SK-N-SH treated with all-trans-retinoic acid at 6 μM for 48 hours (cell line): Measurements from ENCODE around the gene EEFSEC.

Experiments
- ATAC-seq: fragments of 200-7000 bp; cut with Tn5 transposase; 3 replicates; pipeline ENCODE4 v1.9.1; 2020; ENCODE audit warnings: mild to moderate bottlenecking, moderate library complexity
- ARNTL ChIP-seq: fragments of 450-650 bp; formaldehyde crosslinking; IDR thresholded peaks from 2 replicates; pipeline ENCODE4 v1.5.0; 2020; ENCODE audit warnings: low read depth, mild to moderate bottlenecking, moderate library complexity, borderline replicate concordance
- BACH2 ChIP-seq: fragments of 250-450 bp; sonication (Bioruptor Pico); IDR thresholded peaks from 2 replicates; pipeline ENCODE4 v1.9.0; 2021; ENCODE audit warnings: mild to moderate bottlenecking, borderline replicate concordance
- CREB5 ChIP-seq: fragments of 250-450 bp; sonication (Bioruptor Pico); IDR thresholded peaks from 2 replicates; pipeline ENCODE4 v1.5.1; 2020; ENCODE audit warnings: low read depth, mild to moderate bottlenecking, moderate library complexity
- ESRRG ChIP-seq: fragments of 250-450 bp; sonication (Bioruptor Pico); IDR thresholded peaks from 2 replicates; pipeline ENCODE4 v1.6.1; 2021; ENCODE audit warnings: mild to moderate bottlenecking
- GLIS3 ChIP-seq: fragments of 250-450 bp; sonication (Bioruptor Pico); IDR thresholded peaks from 2 replicates; pipeline ENCODE4 v1.5.0; 2020; ENCODE audit warnings: mild to moderate bottlenecking, moderate library complexity
- ISL1 ChIP-seq: fragments of 250-450 bp; sonication (Bioruptor Pico); IDR thresholded peaks from 2 replicates; pipeline ENCODE4 v2.1.2; 2022; ENCODE audit warnings: mild to moderate bottlenecking, moderate library complexity
- OSR1 ChIP-seq: fragments of 250-450 bp; sonication (Bioruptor Pico); IDR thresholded peaks from 2 replicates; pipeline ENCODE4 v1.8.0; 2022; ENCODE audit warnings: moderate library complexity, mild to moderate bottlenecking, inconsistent platforms
- POU6F1 ChIP-seq: fragments of 250-450 bp; sonication (Bioruptor Pico); IDR thresholded peaks from 2 replicates; pipeline ENCODE4 v1.8.0; 2021; ENCODE audit warnings: low read depth, mild to moderate bottlenecking, moderate library complexity, borderline replicate concordance
- PPARA ChIP-seq: fragments of 250-450 bp; sonication (Bioruptor Pico); IDR thresholded peaks from 2 replicates; pipeline ENCODE4 v1.5.0; 2020; ENCODE audit warnings: mild to moderate bottlenecking, borderline replicate concordance
- RARB ChIP-seq: fragments of 250-450 bp; sonication (Bioruptor Pico); IDR thresholded peaks from 2 replicates; pipeline ENCODE4 v1.8.0; 2021; ENCODE audit warnings: mild to moderate bottlenecking, moderate library complexity
- SNAI2 ChIP-seq: fragments of 250-450 bp; sonication (Bioruptor Pico); IDR thresholded peaks from 2 replicates; pipeline ENCODE4 v1.5.0; 2020; ENCODE audit warnings: mild to moderate bottlenecking, moderate library complexity
- TCF4 ChIP-seq: fragments of 250-450 bp; sonication (Bioruptor Pico); IDR thresholded peaks from 2 replicates; pipeline ENCODE4 v1.8.0; 2021; ENCODE audit warnings: mild to moderate bottlenecking, moderate library complexity, borderline replicate concordance
- TOX ChIP-seq: fragments of 250-450 bp; sonication (Bioruptor Pico); IDR thresholded peaks from 2 replicates; pipeline ENCODE4 v1.8.0; 2021; ENCODE audit warnings: mild to moderate bottlenecking, moderate library complexity, borderline replicate concordance
- TSHZ2 ChIP-seq: fragments of 250-450 bp; sonication (Bioruptor Pico); IDR thresholded peaks from 2 replicates; pipeline ENCODE4 v1.5.0; 2020; ENCODE audit warnings: mild to moderate bottlenecking, moderate library complexity
- ZC3H10 ChIP-seq: fragments of 250-450 bp; sonication (Bioruptor Pico); IDR thresholded peaks from 2 replicates; pipeline ENCODE4 v1.5.1; 2021; ENCODE audit warnings: mild to moderate bottlenecking, moderate library complexity
- ZFP3 ChIP-seq: fragments of 250-450 bp; sonication (Bioruptor Pico); IDR thresholded peaks from 2 replicates; pipeline ENCODE4 v1.5.0; 2020; ENCODE audit warnings: mild to moderate bottlenecking, moderate library complexity
- ZNF565 ChIP-seq: fragments of 450-650 bp; formaldehyde crosslinking; conservative IDR thresholded peaks from 2 replicates; pipeline ENCODE4 v1.5.0; 2020; ENCODE audit warnings: low read depth, mild to moderate bottlenecking, moderate library complexity
- ZNF70 ChIP-seq: fragments of 450-650 bp; formaldehyde crosslinking; IDR thresholded peaks from 2 replicates; pipeline ENCODE4 v1.5.0; 2020; ENCODE audit warnings: mild to moderate bottlenecking, moderate library complexity
- ZNF8 ChIP-seq: fragments of 450-650 bp; formaldehyde crosslinking; IDR thresholded peaks from 2 replicates; pipeline ENCODE4 v1.5.0; 2020; ENCODE audit warnings: mild to moderate bottlenecking, moderate library complexity
- TF ChIP-seq, protein P1 (sequence below): fragments of 250-450 bp; sonication (Bioruptor Pico); IDR thresholded peaks from 2 replicates; pipeline ENCODE4 v1.5.1; 2021; ENCODE audit warnings: mild to moderate bottlenecking, moderate library complexity
- TF ChIP-seq, protein P2 (sequence below): fragments of 250-450 bp; sonication (Bioruptor Pico); IDR thresholded peaks from 2 replicates; pipeline ENCODE4 v1.8.0; 2020; ENCODE audit warnings: mild to moderate bottlenecking, moderate library complexity, borderline replicate concordance

The EEFSEC gene

DNA sequence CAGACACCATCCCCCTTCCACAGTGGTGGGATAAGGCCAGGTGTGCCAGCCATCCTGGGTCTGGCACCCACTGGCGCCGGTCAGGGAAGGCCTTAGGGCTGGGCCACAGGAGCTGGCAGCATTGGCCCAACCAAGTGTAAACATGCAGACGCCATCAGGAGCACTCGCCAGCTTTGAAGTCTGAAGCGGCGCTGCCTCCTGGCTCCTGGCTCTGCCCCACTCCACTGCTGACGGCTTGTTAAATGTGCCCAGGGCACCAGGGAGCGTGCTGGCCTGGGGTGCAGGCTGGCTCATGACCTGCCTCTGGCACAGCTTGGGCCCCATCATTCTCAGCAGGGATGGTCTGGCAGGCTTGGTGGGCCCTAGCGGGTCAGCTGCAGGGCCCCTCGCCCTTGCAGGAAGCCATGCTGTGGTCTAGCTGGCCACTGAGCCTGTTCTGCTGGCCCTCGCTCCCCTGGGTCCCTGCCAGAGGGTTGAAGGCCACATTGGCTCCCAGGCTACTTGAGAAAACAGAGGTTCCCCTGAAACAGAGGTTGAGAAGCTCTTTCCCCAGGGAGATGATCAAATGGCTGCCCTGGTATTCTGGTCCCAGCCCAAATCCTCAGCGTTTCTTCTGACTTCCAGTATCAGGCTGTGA is 196.8 kb downstream of the EEFSEC start:
- TF ChIP-seq CREB5 (CRISPR knock-in tag) (no peak), OSR1 (CRISPR knock-in tag) (no peak), TCF4 (CRISPR knock-in tag) (no peak), ARNTL (CRISPR knock-in tag) (no peak), ZNF565 (CRISPR knock-in tag) (no peak), TSHZ2 (CRISPR knock-in tag) (no peak), ZNF8 (CRISPR knock-in tag) (no peak), PPARA (CRISPR knock-in tag) (no peak), BACH2 (CRISPR knock-in tag) (no peak), ISL1 (CRISPR knock-in tag) (no peak), GLIS3 (CRISPR knock-in tag) (no peak), SNAI2 (CRISPR knock-in tag) (no peak), POU6F1 (CRISPR knock-in tag) (no peak), ZC3H10 (CRISPR knock-in tag) (no peak), TOX (CRISPR knock-in tag) (no peak), ESRRG (CRISPR knock-in tag) (no peak), ZFP3 (no peak), RARB (CRISPR knock-in tag) (no peak)
- TF ChIP-seq, protein P1, sequence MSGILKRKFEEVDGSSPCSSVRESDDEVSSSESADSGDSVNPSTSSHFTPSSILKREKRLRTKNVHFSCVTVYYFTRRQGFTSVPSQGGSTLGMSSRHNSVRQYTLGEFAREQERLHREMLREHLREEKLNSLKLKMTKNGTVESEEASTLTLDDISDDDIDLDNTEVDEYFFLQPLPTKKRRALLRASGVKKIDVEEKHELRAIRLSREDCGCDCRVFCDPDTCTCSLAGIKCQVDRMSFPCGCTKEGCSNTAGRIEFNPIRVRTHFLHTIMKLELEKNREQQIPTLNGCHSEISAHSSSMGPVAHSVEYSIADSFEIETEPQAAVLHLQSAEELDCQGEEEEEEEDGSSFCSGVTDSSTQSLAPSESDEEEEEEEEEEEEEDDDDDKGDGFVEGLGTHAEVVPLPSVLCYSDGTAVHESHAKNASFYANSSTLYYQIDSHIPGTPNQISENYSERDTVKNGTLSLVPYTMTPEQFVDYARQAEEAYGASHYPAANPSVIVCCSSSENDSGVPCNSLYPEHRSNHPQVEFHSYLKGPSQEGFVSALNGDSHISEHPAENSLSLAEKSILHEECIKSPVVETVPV, result no peak
- TF ChIP-seq, protein P2, sequence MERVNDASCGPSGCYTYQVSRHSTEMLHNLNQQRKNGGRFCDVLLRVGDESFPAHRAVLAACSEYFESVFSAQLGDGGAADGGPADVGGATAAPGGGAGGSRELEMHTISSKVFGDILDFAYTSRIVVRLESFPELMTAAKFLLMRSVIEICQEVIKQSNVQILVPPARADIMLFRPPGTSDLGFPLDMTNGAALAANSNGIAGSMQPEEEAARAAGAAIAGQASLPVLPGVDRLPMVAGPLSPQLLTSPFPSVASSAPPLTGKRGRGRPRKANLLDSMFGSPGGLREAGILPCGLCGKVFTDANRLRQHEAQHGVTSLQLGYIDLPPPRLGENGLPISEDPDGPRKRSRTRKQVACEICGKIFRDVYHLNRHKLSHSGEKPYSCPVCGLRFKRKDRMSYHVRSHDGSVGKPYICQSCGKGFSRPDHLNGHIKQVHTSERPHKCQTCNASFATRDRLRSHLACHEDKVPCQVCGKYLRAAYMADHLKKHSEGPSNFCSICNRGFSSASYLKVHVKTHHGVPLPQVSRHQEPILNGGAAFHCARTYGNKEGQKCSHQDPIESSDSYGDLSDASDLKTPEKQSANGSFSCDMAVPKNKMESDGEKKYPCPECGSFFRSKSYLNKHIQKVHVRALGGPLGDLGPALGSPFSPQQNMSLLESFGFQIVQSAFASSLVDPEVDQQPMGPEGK, result no peak
- TF ChIP-seq, all 23 proteins: peak for 0
- no peak for ATAC-seq

DNA sequence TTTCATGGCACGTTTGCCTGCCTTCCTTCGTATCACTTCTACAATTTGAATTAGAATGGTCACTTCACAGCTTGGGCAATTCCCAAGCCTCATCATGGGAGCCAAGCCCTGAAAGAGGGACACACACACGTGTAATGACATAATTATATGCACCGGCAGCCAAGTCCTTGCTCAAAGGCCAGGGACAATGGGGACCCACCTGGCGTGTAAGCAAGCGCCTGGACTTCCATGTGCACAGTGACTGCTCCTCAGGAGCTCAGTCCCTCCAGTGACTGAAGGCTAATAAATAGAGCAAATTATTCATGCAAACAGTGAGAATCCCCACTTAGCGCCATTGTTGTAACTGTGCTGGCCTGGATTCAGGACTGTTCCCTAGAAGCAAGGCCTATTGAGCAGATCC is 198.3 kb downstream of the EEFSEC start:
- no peak for ATAC-seq
- no peak for TF ChIP-seq ZFP3
- no peak for TF ChIP-seq ZNF565 (CRISPR knock-in tag)
- TF ChIP-seq ZNF8 (CRISPR knock-in tag), result no peak
- TF ChIP-seq ARNTL (CRISPR knock-in tag), result no peak
- TF ChIP-seq OSR1 (CRISPR knock-in tag), result no peak

DNA sequence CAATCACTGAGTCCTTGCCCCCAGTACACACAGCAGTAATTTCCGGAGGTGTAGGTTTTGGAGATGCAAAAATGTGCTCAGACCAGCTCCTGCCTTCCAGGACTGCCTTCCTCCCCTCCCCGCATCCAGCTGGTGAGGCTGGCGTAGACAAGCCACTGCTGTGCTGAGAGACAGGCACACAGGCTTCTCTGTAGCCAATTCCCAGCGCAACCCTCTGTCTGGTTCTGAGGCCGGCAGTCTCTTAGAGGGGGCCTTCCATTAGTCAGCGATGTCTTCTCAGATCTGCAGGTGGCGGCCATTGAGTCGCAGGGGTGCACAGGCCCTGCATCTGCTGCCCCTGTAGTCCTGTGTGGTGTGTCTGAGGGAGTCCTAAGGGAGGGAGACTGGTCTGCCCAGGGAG is 199.0 kb downstream of the EEFSEC start:
- ATAC-seq, result no peak

More for the DNA sequence above, 199.0 kb downstream of the EEFSEC start:
- TF ChIP-seq ZNF565 (CRISPR knock-in tag) (no peak), ISL1 (CRISPR knock-in tag) (no peak), TCF4 (CRISPR knock-in tag) (no peak), ZC3H10 (CRISPR knock-in tag) (no peak), POU6F1 (CRISPR knock-in tag) (no peak), ZNF70 (CRISPR knock-in tag) (no peak)
- TF ChIP-seq, protein P1, result no peak
- TF ChIP-seq, all 23 proteins: peak for 0
